HG03457 (cell line): ENCODE data around the gene GOLT1A.

Experiments used
- ATAC-seq: cut with Tn5 transposase; IDR thresholded peaks from one replicate; pipeline ENCODE4 v1.9.1; 2021; ENCODE audit warnings: moderate number of reproducible peaks; ENCODE audit not compliant: unreplicated experiment

GOLT1A gene

DNA sequence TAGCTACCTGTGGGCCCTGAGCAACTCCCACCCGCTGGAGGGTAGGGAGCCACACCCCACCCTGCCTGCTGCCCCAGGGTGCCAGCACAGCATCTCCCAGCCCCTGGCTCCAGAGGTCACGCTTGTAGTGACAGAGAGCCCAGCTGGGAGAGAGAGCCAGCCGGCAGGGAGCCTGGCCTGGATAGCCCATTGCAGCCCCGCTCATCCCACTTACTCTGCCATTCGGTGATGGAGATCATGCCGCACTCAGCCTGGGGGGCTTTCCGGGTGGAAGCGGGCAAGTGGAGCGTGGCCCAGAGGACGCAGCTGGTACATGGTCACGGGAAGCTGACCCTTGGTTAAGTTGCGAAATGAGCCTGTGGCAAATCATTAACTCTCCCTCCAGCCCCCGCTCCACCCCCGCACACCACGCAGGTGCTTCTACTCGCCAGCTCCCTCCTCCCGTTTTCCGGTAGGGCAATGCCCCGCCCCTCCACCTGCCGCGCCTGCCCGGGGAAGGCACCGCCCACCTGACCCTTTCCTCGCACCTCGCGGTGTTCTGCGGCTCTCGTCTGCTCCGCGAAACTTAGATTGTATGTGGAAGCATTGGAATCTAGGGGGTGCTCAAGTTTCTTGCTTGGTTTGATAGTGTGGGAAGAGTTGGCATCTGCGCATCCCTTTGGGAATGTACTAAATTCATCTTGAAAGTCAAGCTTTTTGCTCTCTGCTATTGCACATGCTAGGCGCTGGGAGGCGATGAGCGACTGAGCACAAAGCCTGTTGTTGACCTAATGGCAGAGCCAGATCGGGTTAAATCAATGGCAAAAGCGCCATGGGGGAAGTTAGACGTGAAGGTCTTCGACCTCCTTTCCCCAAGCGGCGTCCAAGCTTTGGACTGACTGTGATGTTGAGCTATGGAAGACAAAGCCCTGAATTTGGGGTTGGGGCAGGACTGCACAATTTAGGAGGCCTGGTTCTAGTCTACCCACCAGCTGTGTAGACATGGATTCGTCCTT is at the start of gene GOLT1A:
Gene GOLT1A, minus strand, starts transcription at position 321 of the 995 bp plus-strand sequence. Its CDS starts 82 bp downstream, at position 239.
- peak; percentile 51 for ATAC-seq

- ATAC-seq = no peak
These were observed 49.6 kb upstream of the GOLT1A start for GRCh38 chr1:204263254-204263910.

GRCh38 chr1:204262506-204263253 is 48.9 kb upstream of the GOLT1A start:
- no peak for ATAC-seq

DNA sequence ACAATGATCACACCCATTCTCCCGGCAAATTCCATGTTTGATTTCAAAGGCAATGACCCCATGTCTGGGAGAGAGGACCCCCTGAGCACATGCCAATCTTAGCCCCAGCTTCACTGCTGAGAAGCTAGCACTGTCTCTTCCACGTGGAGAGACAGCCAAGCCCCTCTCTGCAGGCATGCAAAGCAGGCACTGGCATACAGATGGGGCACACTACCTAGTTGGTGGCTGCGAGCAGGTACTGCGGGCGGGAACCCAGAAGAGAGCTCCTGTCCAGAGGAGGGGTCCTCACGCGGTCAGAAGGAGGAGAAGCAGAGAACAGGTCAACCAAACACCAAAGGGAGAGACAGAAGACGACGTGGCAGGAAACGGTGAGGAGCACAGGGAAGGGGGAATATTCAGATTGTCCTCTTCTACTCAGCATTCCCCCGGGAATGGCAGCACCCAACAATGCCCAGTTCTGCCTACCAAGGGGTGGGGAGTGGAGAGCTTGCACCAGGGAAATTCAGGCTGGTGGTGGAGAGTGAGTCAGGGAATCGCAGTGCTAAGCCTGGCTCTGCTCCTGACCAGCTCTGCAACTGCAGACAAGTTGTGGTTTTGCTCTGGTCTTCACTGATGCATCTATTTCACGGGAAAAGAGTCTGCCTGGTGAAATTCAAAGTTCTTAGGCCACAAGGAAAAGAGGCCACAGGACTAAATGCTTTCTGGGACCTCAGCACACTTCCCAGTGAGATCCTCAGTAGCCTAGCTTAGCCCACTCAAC is 48.1 kb upstream of the GOLT1A start:
- no peak for ATAC-seq

GRCh38 chr1:204261266-204261665 is 47.5 kb upstream of the GOLT1A start:
- no peak for ATAC-seq

- no peak for ATAC-seq
These were observed 46.9 kb upstream of the GOLT1A start for GRCh38 chr1:204260601-204261197.

DNA sequence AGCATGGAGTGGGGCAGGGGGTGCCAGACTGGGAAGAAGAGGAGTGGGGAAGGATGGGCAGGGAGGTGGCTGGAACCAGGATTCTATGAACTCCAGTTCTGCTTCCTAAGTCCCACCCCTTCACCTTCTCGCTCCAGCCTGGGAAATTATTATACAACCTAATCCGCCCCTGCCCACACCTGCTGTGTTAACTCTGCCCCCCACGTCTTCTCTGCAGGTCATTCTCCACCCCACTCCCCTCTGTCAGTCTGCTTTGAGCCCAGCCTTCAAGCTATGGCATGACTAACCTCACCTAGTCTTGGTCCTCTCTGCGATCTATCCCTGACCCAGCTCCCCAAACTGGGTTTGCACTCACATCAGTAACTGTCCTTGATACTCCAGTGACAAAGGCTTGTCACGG is 46.0 kb upstream of the GOLT1A start:
- ATAC-seq = no peak

DNA sequence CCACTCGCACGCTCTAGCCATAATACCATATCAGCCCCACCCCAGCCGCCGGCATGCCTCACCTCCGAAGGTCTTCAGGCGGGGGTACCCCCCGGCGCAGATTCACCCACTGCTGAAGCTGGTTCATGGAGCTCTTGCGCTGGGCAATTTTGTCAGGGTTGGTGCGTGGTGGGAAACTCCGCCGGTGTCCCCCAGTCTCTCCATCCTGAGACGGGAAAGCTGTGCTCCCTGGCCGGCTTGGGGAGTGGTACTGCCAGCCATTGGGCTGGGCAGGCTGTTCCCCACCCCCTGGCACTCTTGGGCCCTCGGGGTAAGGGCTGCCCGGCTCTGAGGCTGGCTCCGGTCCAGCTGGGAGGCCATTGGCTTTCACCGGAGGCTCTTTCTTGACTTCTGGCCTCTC is 45.4 kb upstream of the GOLT1A start:
- no peak for ATAC-seq

- ATAC-seq = no peak
These were observed 44.7 kb upstream of the GOLT1A start for GRCh38 chr1:204258213-204259115.

GRCh38 chr1:204257446-204257845 is 43.7 kb upstream of the GOLT1A start:
- ATAC-seq = no peak

GRCh38 chr1:204256531-204256930 is 42.7 kb upstream of the GOLT1A start:
- ATAC-seq = no peak

GRCh38 chr1:204255966-204256365 is 42.2 kb upstream of the GOLT1A start:
- no peak for ATAC-seq

- ATAC-seq = no peak
These were observed 41.4 kb upstream of the GOLT1A start for GRCh38 chr1:204255225-204255624.

DNA sequence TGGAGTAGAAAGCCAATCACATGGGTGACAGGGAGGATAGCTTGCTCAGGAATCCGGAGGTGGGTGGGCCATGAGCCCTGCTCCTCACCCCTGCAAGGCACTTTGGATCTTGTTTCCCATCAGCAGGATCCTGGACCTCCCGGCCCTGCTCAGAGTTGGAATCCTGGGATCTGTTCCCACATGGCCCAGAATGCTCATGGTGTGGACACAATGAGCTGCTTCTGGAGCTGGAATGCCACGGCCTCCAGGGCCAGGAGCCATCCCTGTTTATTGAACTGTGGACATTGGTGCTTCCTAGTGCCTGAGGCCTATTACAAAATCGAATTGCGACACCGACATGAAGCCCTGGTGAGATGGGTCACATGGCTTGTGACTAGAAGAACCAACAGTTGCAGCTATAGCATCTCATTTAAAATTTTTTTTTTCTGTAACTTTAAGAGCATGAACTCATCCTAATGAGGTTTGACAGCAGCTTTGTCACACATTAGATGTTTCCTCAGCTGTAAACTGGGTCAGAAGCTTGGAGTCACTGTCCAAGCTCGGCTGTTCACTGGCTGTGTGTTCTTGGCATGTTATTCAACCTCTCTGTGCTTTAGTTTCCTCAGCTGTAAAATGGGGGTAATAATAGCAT is 40.4 kb upstream of the GOLT1A start:
- no peak for ATAC-seq

DNA sequence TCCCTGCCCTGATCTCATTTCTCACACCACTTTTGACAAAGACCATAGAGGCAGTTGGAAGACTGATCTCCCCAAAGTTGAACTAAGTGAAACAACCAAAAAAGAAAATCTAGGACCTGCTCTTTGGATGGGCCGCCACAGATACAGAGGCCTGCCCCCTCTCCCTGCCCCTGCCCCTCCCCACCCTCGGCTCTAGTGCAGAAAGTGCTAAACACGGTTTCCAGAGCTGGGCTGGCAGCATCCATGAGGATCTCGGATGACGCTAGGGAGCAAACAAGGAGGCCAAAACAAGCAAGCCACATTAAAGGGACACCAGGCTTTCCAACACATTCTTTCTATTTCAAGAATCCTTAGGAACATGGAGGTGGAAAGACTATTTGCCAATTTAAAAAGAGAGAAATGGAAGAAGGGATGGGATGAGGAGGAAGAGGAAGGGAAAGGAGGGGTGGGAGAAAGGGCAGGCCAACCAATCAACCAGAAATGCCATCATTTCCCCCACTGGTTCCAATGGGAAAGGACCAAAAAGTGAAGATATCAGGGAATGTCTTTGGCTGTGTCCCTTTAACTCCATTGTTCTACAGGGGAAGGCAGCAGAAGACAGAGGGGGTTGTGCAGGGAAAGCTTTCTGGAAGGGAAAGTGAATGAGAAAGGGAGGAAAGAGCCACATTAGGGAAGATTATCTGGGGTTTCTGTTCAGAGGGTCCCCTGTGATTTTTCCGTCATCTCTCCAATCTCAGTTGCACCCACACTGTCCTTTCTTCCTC is 38.3 kb upstream of the GOLT1A start:
- ATAC-seq = no peak

DNA sequence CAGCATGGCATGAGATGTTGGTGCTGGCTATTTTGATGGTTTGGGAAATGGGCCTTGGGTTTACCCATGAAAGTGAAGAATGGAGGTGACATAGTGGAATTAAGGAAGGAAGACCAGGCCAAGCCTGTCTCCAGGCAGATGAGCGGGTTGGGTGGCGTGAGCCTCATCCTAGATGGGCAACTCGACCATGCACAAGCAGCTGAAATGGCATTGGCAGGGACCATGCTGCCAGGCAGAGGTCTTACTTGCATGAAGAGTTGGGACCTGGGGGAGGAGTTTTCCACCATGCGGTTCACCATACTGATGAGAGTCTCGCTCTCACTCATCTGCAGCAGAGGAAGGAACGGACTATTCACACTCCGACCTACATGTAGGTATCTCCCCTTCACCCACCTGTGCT is 37.5 kb upstream of the GOLT1A start:
- ATAC-seq = no peak

- ATAC-seq = no peak
These were observed 36.7 kb upstream of the GOLT1A start for GRCh38 chr1:204250428-204251030.
